Liver (tissue), 9 donors: ENCODE data around the gene ATP2A3. TPM values are rescaled to one million over a fixed set of nuclear protein-coding genes. Genes with fewer than 3 reads are reported as not detected.

Experiments
- DNase-seq: peaks from one replicate; pipeline ENCODE4 v3.0.0-alpha.2; 2017; ENCODE audit warnings: low spot score
- H3K27ac ChIP-seq, 2 donors: one replicate each; pipeline ENCODE4 v1.7.0; 2013; ENCODE audit warnings: inconsistent platforms in 2 of 2, low read length in 2 of 2, control low read depth in 1 of 2, low read depth in 1 of 2, mild to moderate bottlenecking in 1 of 2
- H3K27me3 ChIP-seq, 4 donors: one replicate each; pipeline versions ENCODE4 v1.6.1 to v1.7.0; 2013; ENCODE audit warnings: low read length in 3 of 4, inconsistent platforms in 1 of 4, mild to moderate bottlenecking in 1 of 4, moderate library complexity in 1 of 4; ENCODE audit not compliant: control insufficient read depth in 4 of 4, insufficient read depth in 4 of 4
- H3K36me3 ChIP-seq, 4 donors: one replicate each; pipeline versions ENCODE4 v1.6.1 to v1.7.0; 2013; ENCODE audit warnings: low read length in 3 of 4, mild to moderate bottlenecking in 3 of 4, low read depth in 1 of 4, moderate library complexity in 1 of 4; ENCODE audit not compliant: control insufficient read depth in 4 of 4, insufficient read depth in 3 of 4
- H3K4me1 ChIP-seq, 4 donors: one replicate each; pipeline versions ENCODE4 v1.6.1 to v1.7.0; 2013; ENCODE audit warnings: low read length in 3 of 4, mild to moderate bottlenecking in 3 of 4, moderate library complexity in 1 of 4; ENCODE audit not compliant: control insufficient read depth in 4 of 4, insufficient read depth in 4 of 4
- H3K4me3 ChIP-seq, 3 donors: one replicate each; pipeline versions ENCODE4 v1.6.1 to v1.7.0; 2013; ENCODE audit warnings: low read length in 3 of 3, control low read depth in 1 of 3, low read depth in 1 of 3, mild to moderate bottlenecking in 1 of 3
- H3K9ac ChIP-seq, 2 donors: one replicate each; pipeline ENCODE4 v1.7.0; 2013; ENCODE audit warnings: low read length in 2 of 2, mild to moderate bottlenecking in 2 of 2, moderate library complexity in 2 of 2, control low read depth in 1 of 2, low read depth in 1 of 2
- H3K9me3 ChIP-seq, 4 donors: one replicate each; pipeline versions ENCODE4 v1.6.1 to v1.7.0; 2013; ENCODE audit warnings: low read length in 3 of 4; ENCODE audit not compliant: control insufficient read depth in 4 of 4
- EGR1 ChIP-seq, 2 donors: IDR thresholded peaks; 2 replicates each; pipeline ENCODE4 v1.6.1; 2016 to 2018; ENCODE audit warnings: antibody characterized with exemption in 2 of 2, low read depth in 2 of 2
- FOXA1 ChIP-seq: IDR thresholded peaks from 2 replicates; pipeline ENCODE4 v1.6.1; 2016; ENCODE audit warnings: antibody characterized with exemption
- FOXA2 ChIP-seq: IDR thresholded peaks from 2 replicates; pipeline ENCODE4 v1.6.1; 2016; ENCODE audit warnings: antibody characterized with exemption
- GABPA ChIP-seq, 2 donors: IDR thresholded peaks in 1 of 2; conservative IDR thresholded peaks in 1 of 2; 2 replicates each; pipeline ENCODE4 v1.6.1; 2016; ENCODE audit warnings: antibody characterized with exemption in 2 of 2, mild to moderate bottlenecking in 1 of 2, moderate library complexity in 1 of 2
- HNF4A ChIP-seq, 2 donors: conservative IDR thresholded peaks; 2 replicates each; pipeline ENCODE4 v1.6.1; 2016; ENCODE audit warnings: antibody characterized with exemption in 2 of 2, mild to moderate bottlenecking in 2 of 2
- HNF4G ChIP-seq: IDR thresholded peaks from 2 replicates; pipeline ENCODE4 v1.6.1; 2016; ENCODE audit warnings: antibody characterized with exemption
- JUND ChIP-seq, 2 donors: IDR thresholded peaks; 2 replicates each; pipeline ENCODE4 v1.6.1; 2016; ENCODE audit warnings: antibody characterized with exemption in 2 of 2
- NR2F2 ChIP-seq: IDR thresholded peaks from 2 replicates; pipeline ENCODE4 v1.6.1; 2016; ENCODE audit warnings: antibody characterized with exemption
- RAD21 ChIP-seq, 2 donors: IDR thresholded peaks; 2 replicates each; pipeline ENCODE4 v1.6.1; 2016; ENCODE audit warnings: antibody characterized with exemption in 2 of 2, mild to moderate bottlenecking in 2 of 2
- RXRA ChIP-seq, 2 donors: IDR thresholded peaks; 2 replicates each; pipeline ENCODE4 v1.6.1; 2017 to 2018; ENCODE audit warnings: antibody characterized with exemption in 2 of 2, mild to moderate bottlenecking in 1 of 2
- SP1 ChIP-seq: IDR thresholded peaks from 2 replicates; pipeline ENCODE4 v1.6.1; 2018; ENCODE audit warnings: antibody characterized with exemption, mild to moderate bottlenecking
- TAF1 ChIP-seq: conservative IDR thresholded peaks from 2 replicates; pipeline ENCODE4 v1.6.1; 2016; ENCODE audit warnings: antibody characterized with exemption, mild to moderate bottlenecking
- YY1 ChIP-seq: IDR thresholded peaks from 2 replicates; pipeline ENCODE4 v1.6.1; 2016; ENCODE audit warnings: antibody characterized with exemption, mild to moderate bottlenecking
- WGBS: extraction: QIAGEN DNeasy Blood & Tissue Kit; methylation state at CpG from one replicate; pipeline ENCODE4 v1.1.7; 2013; 5-methylcytosine and 5-hydroxymethylcytosine counted together
- polyA plus RNA-seq, 2 donors: library from polyadenylated mRNA; stranded (reverse) in 1 of 2; unstranded in 1 of 2; fragments of 200-250 nt in 1 of 2; fragments of >200 nt in 1 of 2; fragmentation: Nextera tagmentation in 1 of 2; extraction: Ambion mirVana in 1 of 2; gene quantifications; one replicate each; pipeline versions ENCODE4 v1.2.1 to v1.2.3, GENCODE V29; 2013 to 2015
- total RNA-seq, 2 donors: library from RNA; depleted of rRNA; stranded (reverse); fragments of >200 nt; gene quantifications; one replicate each; pipeline ENCODE4 v1.2.3, GENCODE V29; 2014
- TF ChIP-seq, protein P1 (sequence below): IDR thresholded peaks from 2 replicates; pipeline ENCODE4 v1.6.1; 2016; ENCODE audit warnings: antibody characterized with exemption, mild to moderate bottlenecking
- TF ChIP-seq, protein P2 (sequence below): fragments of 150-350 bp; IDR thresholded peaks from 2 replicates; pipeline ENCODE4 v1.5.1; 2017; ENCODE audit warnings: improper control_type of control experiment, low read depth, low read length; ENCODE audit not compliant: missing input control
- TF ChIP-seq, protein P3 (sequence below): IDR thresholded peaks from 2 replicates; pipeline ENCODE4 v1.6.1; 2016; ENCODE audit warnings: antibody characterized with exemption
- TF ChIP-seq, protein P4 (sequence below): IDR thresholded peaks from 2 replicates; pipeline ENCODE4 v1.6.1; 2016; ENCODE audit warnings: antibody characterized with exemption
- TF ChIP-seq, protein P5 (sequence below): IDR thresholded peaks from 2 replicates; pipeline ENCODE4 v1.6.1; 2016; ENCODE audit warnings: antibody characterized with exemption
- donor health status: healthy.
- donor health status: healthy.
- donor health status: healthy.
- donor health status: healthy.
- donor health status: healthy.

ATP2A3 gene
- total and polyA plus RNA-seq, 4 donors: 1.4 to 17.1 (median 3.2) TPM

DNA sequence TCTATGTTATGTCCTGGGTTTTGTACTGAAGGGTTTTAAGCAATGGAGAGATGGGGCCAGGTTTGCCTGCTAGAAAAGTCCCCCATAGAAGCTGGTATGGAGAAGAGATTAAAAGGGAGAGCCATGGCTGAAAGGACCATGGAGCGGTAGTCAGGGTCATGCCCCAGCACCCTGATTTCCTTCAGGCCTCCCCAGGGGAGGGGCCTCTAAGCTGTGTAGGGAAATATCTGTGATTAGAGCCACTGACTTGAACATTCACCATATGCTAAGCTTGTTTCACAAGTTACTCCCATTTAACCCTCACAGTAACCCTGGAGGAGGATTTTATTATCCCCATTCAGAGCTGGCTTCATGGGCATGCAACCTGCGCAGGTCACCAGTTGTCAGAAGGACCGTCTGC lies 3.8 kb upstream of the ATP2A3 start:
- no peak overlapping the region for H3K27ac ChIP-seq
- no peaks in the 10 kb centered on the region for H3K36me3 ChIP-seq
- no peak for DNase-seq
- H3K4me3 ChIP-seq: no peak overlapping the region
- 96% methylated on average over 3 of the region's 3 CpGs for WGBS
- H3K4me1 ChIP-seq: peaks cover 3 to 17% (median 9%) of the 10 kb centered on the region in 4 donors
- peaks cover 0 to 2% (median under 1%) of the 10 kb centered on the region in 4 donors for H3K27me3 ChIP-seq
- H3K9me3 ChIP-seq: no peaks in the 10 kb centered on the region
- TF ChIP-seq FOXA2 (no peak), HNF4G (no peak), EGR1 (IDR thresholded peaks at IDR 0.05; ENCODE audit: low read depth in 2 of 2) (no peak), SP1 (no peak), RAD21 (IDR thresholded peaks at IDR 0.05) (no peak), JUND (IDR thresholded peaks at IDR 0.05) (no peak), NR2F2 (no peak), RXRA (IDR thresholded peaks at IDR 0.05) (no peak), HNF4A (conservative IDR thresholded peaks at IDR 0.05) (no peak), YY1 (no peak), TAF1 (no peak), FOXA1 (no peak), GABPA (IDR thresholded peaks at IDR 0.05 in 1 of 2, conservative IDR thresholded peaks at IDR 0.05 in 1 of 2) (no peak)
- TF ChIP-seq, protein P1, sequence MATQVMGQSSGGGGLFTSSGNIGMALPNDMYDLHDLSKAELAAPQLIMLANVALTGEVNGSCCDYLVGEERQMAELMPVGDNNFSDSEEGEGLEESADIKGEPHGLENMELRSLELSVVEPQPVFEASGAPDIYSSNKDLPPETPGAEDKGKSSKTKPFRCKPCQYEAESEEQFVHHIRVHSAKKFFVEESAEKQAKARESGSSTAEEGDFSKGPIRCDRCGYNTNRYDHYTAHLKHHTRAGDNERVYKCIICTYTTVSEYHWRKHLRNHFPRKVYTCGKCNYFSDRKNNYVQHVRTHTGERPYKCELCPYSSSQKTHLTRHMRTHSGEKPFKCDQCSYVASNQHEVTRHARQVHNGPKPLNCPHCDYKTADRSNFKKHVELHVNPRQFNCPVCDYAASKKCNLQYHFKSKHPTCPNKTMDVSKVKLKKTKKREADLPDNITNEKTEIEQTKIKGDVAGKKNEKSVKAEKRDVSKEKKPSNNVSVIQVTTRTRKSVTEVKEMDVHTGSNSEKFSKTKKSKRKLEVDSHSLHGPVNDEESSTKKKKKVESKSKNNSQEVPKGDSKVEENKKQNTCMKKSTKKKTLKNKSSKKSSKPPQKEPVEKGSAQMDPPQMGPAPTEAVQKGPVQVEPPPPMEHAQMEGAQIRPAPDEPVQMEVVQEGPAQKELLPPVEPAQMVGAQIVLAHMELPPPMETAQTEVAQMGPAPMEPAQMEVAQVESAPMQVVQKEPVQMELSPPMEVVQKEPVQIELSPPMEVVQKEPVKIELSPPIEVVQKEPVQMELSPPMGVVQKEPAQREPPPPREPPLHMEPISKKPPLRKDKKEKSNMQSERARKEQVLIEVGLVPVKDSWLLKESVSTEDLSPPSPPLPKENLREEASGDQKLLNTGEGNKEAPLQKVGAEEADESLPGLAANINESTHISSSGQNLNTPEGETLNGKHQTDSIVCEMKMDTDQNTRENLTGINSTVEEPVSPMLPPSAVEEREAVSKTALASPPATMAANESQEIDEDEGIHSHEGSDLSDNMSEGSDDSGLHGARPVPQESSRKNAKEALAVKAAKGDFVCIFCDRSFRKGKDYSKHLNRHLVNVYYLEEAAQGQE: no peak
- TF ChIP-seq, protein P2, sequence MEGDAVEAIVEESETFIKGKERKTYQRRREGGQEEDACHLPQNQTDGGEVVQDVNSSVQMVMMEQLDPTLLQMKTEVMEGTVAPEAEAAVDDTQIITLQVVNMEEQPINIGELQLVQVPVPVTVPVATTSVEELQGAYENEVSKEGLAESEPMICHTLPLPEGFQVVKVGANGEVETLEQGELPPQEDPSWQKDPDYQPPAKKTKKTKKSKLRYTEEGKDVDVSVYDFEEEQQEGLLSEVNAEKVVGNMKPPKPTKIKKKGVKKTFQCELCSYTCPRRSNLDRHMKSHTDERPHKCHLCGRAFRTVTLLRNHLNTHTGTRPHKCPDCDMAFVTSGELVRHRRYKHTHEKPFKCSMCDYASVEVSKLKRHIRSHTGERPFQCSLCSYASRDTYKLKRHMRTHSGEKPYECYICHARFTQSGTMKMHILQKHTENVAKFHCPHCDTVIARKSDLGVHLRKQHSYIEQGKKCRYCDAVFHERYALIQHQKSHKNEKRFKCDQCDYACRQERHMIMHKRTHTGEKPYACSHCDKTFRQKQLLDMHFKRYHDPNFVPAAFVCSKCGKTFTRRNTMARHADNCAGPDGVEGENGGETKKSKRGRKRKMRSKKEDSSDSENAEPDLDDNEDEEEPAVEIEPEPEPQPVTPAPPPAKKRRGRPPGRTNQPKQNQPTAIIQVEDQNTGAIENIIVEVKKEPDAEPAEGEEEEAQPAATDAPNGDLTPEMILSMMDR: no peak
- TF ChIP-seq, protein P3, sequence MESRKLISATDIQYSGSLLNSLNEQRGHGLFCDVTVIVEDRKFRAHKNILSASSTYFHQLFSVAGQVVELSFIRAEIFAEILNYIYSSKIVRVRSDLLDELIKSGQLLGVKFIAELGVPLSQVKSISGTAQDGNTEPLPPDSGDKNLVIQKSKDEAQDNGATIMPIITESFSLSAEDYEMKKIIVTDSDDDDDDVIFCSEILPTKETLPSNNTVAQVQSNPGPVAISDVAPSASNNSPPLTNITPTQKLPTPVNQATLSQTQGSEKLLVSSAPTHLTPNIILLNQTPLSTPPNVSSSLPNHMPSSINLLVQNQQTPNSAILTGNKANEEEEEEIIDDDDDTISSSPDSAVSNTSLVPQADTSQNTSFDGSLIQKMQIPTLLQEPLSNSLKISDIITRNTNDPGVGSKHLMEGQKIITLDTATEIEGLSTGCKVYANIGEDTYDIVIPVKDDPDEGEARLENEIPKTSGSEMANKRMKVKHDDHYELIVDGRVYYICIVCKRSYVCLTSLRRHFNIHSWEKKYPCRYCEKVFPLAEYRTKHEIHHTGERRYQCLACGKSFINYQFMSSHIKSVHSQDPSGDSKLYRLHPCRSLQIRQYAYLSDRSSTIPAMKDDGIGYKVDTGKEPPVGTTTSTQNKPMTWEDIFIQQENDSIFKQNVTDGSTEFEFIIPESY: no peak
- TF ChIP-seq, protein P4, sequence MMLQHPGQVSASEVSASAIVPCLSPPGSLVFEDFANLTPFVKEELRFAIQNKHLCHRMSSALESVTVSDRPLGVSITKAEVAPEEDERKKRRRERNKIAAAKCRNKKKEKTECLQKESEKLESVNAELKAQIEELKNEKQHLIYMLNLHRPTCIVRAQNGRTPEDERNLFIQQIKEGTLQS: no peak
- TF ChIP-seq, protein P5, sequence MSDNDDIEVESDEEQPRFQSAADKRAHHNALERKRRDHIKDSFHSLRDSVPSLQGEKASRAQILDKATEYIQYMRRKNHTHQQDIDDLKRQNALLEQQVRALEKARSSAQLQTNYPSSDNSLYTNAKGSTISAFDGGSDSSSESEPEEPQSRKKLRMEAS: no peak
- H3K9ac ChIP-seq: no peak overlapping the region
